SK-N-SH (cell line): ENCODE results near the gene AEBP2. TPM values are rescaled to one million over a fixed set of nuclear protein-coding genes. Genes with fewer than 3 reads are reported as not detected.

Experiments used
- CTCF ChIA-PET: fragments of 300-600, 350-600 bp; formaldehyde crosslinking; extraction: SDS; loops from one replicate; lab custom pipeline; 2021; lab: Yijun Ruan, JAX
- POLR2A ChIA-PET: fragments of 350-600 bp; sonication (Branson Sonifier 250); formaldehyde crosslinking; extraction: SDS; loops from one replicate; lab custom pipeline; 2020; ENCODE audit warnings: antibody characterized with exemption, inconsistent platforms; lab: Yijun Ruan, JAX
- DNase-seq: peaks from one replicate; pipeline ENCODE4 v3.0.0; 2012
- H2AFZ ChIP-seq: fragments of 200-600 bp; sonication (generic); 2 replicates; pipeline ENCODE4 v1.8.1; 2016; ENCODE audit warnings: antibody characterized with exemption, mild to moderate bottlenecking, low read depth
- H3F3A ChIP-seq: fragments of 200-600 bp; sonication (generic); replicated peaks from 2 replicates; pipeline ENCODE3; 2016; ENCODE audit warnings: antibody characterized with exemption, mild to moderate bottlenecking; ENCODE audit not compliant: insufficient read depth
- H3K27ac ChIP-seq, 2 experiments: fragments of 200-500 bp in 1 of 2; fragments of 200-600 bp in 1 of 2; sonication (Bioruptor generic) in 1 of 2; sonication (generic), shearing (Covaris generic) in 1 of 2; 2 replicates each; pipeline versions ENCODE4 v1.5.1 to v1.6.1; 2014 to 2016; ENCODE audit warnings: low read depth in 2 of 2, inconsistent platforms in 1 of 2, low read length in 1 of 2, mild to moderate bottlenecking in 1 of 2, mixed read lengths in 1 of 2
- H3K27me3 ChIP-seq: fragments of 200-600 bp; sonication (generic), shearing (Covaris generic); 2 replicates; pipeline ENCODE4 v1.6.1; 2016; ENCODE audit warnings: mixed run types; ENCODE audit not compliant: insufficient read depth
- H3K36me3 ChIP-seq, 2 experiments: fragments of 200-500 bp in 1 of 2; fragments of 200-600 bp in 1 of 2; sonication (Bioruptor generic) in 1 of 2; sonication (generic) in 1 of 2; replicated peaks in 1 of 2; 2 replicates each; pipeline versions ENCODE3 to v1.5.1; 2014 to 2016; ENCODE audit warnings: low read length in 1 of 2, mild to moderate bottlenecking in 1 of 2; ENCODE audit not compliant: insufficient read depth in 2 of 2, control insufficient read depth in 1 of 2
- H3K4me1 ChIP-seq, 2 experiments: fragments of 200-500 bp in 1 of 2; fragments of 200-600 bp in 1 of 2; sonication (Bioruptor generic) in 1 of 2; sonication (generic), shearing (Covaris generic) in 1 of 2; 2 replicates each; pipeline versions ENCODE4 v1.5.1 to v1.6.1; 2014 to 2016; ENCODE audit warnings: low read depth in 1 of 2, low read length in 1 of 2, mixed run types in 1 of 2; ENCODE audit not compliant: insufficient read depth in 2 of 2, control insufficient read depth in 1 of 2
- H3K4me2 ChIP-seq: fragments of 200-600 bp; sonication (generic), shearing (Covaris generic); 2 replicates; pipeline ENCODE4 v1.6.1; 2017; ENCODE audit warnings: mixed run types
- H3K4me3 ChIP-seq, 2 experiments: fragments of 200-500 bp in 1 of 2; fragments of 200-600 bp in 1 of 2; sonication (Bioruptor generic) in 1 of 2; sonication (generic), shearing (Covaris generic) in 1 of 2; 2 replicates each; pipeline versions ENCODE4 v1.5.1 to v1.8.1; 2014 to 2016; ENCODE audit warnings: low read depth in 2 of 2, inconsistent platforms in 1 of 2, low read length in 1 of 2, mild to moderate bottlenecking in 1 of 2, mixed read lengths in 1 of 2, moderate library complexity in 1 of 2
- H3K79me2 ChIP-seq: fragments of 200-600 bp; sonication (generic); 2 replicates; pipeline ENCODE4 v1.8.1; 2017; ENCODE audit warnings: mild to moderate bottlenecking; ENCODE audit not compliant: insufficient read depth
- H3K9ac ChIP-seq: fragments of 200-600 bp; sonication (generic); 2 replicates; pipeline ENCODE4 v1.6.1; 2017; ENCODE audit warnings: mixed run types
- H3K9me2 ChIP-seq: fragments of 200-600 bp; sonication (generic); 2 replicates; pipeline ENCODE4 v1.6.1; 2017; ENCODE audit warnings: mixed run types
- H3K9me3 ChIP-seq: fragments of 200-600 bp; sonication (generic); 2 replicates; pipeline ENCODE4 v1.6.1; 2017; ENCODE audit warnings: mixed run types, mild to moderate bottlenecking, moderate library complexity
- H4K20me1 ChIP-seq: fragments of 200-600 bp; sonication (generic); 2 replicates; pipeline ENCODE4 v1.6.1; 2017; ENCODE audit warnings: mild to moderate bottlenecking, mixed run types; ENCODE audit not compliant: insufficient read depth
- CHD2 ChIP-seq: fragments of 150-350 bp; IDR thresholded peaks from 2 replicates; pipeline ENCODE4 v1.6.1; 2018; ENCODE audit warnings: low read length; ENCODE audit not compliant: partially characterized antibody
- EZH2phosphoT487 ChIP-seq: fragments of 200-600 bp; sonication (generic); IDR thresholded peaks from 2 replicates; pipeline ENCODE4 v1.6.1; 2017; ENCODE audit warnings: low read depth, mixed run types, mild to moderate bottlenecking, antibody characterized with exemption, moderate library complexity, borderline replicate concordance
- FOXJ3 ChIP-seq: sonication (generic); formaldehyde crosslinking; IDR thresholded peaks from 2 replicates; pipeline ENCODE4 v1.5.1; 2020; ENCODE audit warnings: mild to moderate bottlenecking, missing genetic modification reagents
- FOXM1 ChIP-seq: IDR thresholded peaks from 2 replicates; pipeline ENCODE4 v1.4.0; 2012; ENCODE audit warnings: low read depth, mild to moderate bottlenecking
- GABPA ChIP-seq: IDR thresholded peaks from 2 replicates; pipeline ENCODE4 v1.4.0; 2012; ENCODE audit warnings: low read depth, mild to moderate bottlenecking
- GATA2 ChIP-seq: sonication (generic); formaldehyde crosslinking; IDR thresholded peaks from 2 replicates; pipeline ENCODE4 v1.5.0; 2020; ENCODE audit warnings: mild to moderate bottlenecking, missing genetic modification reagents
- JUND ChIP-seq: IDR thresholded peaks from 2 replicates; pipeline ENCODE4 v1.4.0; 2012
- NRF1 ChIP-seq: IDR thresholded peaks from 2 replicates; pipeline ENCODE4 v1.6.1; 2012; ENCODE audit warnings: low read depth, mild to moderate bottlenecking, low read length
- PBX3 ChIP-seq: IDR thresholded peaks from 2 replicates; pipeline ENCODE4; 2012
- POLR2AphosphoS5 ChIP-seq: IDR thresholded peaks from 2 replicates; pipeline ENCODE4 v1.6.1; 2012; ENCODE audit warnings: low read depth, low read length
- RAD21 ChIP-seq: IDR thresholded peaks from 2 replicates; pipeline ENCODE4 v1.6.1; 2012; ENCODE audit warnings: mild to moderate bottlenecking, low read length
- RCOR1 ChIP-seq: fragments of 150-350 bp; IDR thresholded peaks from 2 replicates; pipeline ENCODE4 v1.6.1; 2017; ENCODE audit warnings: antibody characterized with exemption, low read length
- RFX5 ChIP-seq: IDR thresholded peaks from 2 replicates; pipeline ENCODE4 v1.6.1; 2012; ENCODE audit warnings: mild to moderate bottlenecking, improper control_type of control experiment, low read length
- RXRA ChIP-seq: IDR thresholded peaks from 2 replicates; pipeline ENCODE4 v1.4.0; 2012; ENCODE audit warnings: low read depth, mild to moderate bottlenecking, borderline replicate concordance
- SMC3 ChIP-seq: IDR thresholded peaks from 2 replicates; pipeline ENCODE4 v1.6.1; 2012; ENCODE audit warnings: low read depth, low read length, improper control_type of control experiment
- TAF1 ChIP-seq: IDR thresholded peaks from 2 replicates; pipeline ENCODE4 v1.6.1; 2012; ENCODE audit warnings: low read depth, mild to moderate bottlenecking, low read length, moderate library complexity, borderline replicate concordance
- TCF12 ChIP-seq: IDR thresholded peaks from 2 replicates; pipeline ENCODE4 v1.4.0; 2012
- YY1 ChIP-seq: IDR thresholded peaks from 2 replicates; pipeline ENCODE4 v1.4.0; 2012; ENCODE audit warnings: low read depth, mild to moderate bottlenecking
- ZBTB33 ChIP-seq: IDR thresholded peaks from 2 replicates; pipeline ENCODE4 v1.4.0; 2012; ENCODE audit warnings: low read depth, borderline replicate concordance
- WGBS: methylation state at CpG from one replicate; pipeline ENCODE4 v1.1.6; 2017; ENCODE audit warnings: low lambda C conversion rate; 5-methylcytosine and 5-hydroxymethylcytosine counted together
- polyA plus RNA-seq, 3 experiments: library from polyadenylated mRNA; depleted of rRNA; stranded (reverse); fragments of >200 nt; gene quantifications; 2 replicates each; pipeline ENCODE4 v1.2.3, GENCODE V29; 2012
- TF ChIP-seq, protein P1 (sequence below): fragments of 200-600 bp; sonication (generic); IDR thresholded peaks from 2 replicates; pipeline ENCODE4 v1.6.1; 2017; ENCODE audit warnings: antibody characterized with exemption, mild to moderate bottlenecking, moderate library complexity
- TF ChIP-seq, protein P2 (sequence below): IDR thresholded peaks from 2 replicates; pipeline ENCODE4 v1.4.0; 2012; ENCODE audit warnings: low read depth

Gene AEBP2
- polyA plus RNA-seq, 1 of the 3 experiments (the other 2 are of a cell fraction), result 10.4 TPM

GRCh38 chr12:19402211-19402610, 37.1 kb upstream of the AEBP2 start:
- DNase-seq, result no peak
- H3K36me3 ChIP-seq, result no peaks in the 10 kb centered on the region
- H3F3A ChIP-seq, result no peaks in the 10 kb centered on the region
- no peak for TF ChIP-seq NRF1
- no peak for TF ChIP-seq FOXJ3 (CRISPR knock-in tag)
- TF ChIP-seq TCF12, result no peak
- no peak for TF ChIP-seq POLR2AphosphoS5
- TF ChIP-seq, protein P1, sequence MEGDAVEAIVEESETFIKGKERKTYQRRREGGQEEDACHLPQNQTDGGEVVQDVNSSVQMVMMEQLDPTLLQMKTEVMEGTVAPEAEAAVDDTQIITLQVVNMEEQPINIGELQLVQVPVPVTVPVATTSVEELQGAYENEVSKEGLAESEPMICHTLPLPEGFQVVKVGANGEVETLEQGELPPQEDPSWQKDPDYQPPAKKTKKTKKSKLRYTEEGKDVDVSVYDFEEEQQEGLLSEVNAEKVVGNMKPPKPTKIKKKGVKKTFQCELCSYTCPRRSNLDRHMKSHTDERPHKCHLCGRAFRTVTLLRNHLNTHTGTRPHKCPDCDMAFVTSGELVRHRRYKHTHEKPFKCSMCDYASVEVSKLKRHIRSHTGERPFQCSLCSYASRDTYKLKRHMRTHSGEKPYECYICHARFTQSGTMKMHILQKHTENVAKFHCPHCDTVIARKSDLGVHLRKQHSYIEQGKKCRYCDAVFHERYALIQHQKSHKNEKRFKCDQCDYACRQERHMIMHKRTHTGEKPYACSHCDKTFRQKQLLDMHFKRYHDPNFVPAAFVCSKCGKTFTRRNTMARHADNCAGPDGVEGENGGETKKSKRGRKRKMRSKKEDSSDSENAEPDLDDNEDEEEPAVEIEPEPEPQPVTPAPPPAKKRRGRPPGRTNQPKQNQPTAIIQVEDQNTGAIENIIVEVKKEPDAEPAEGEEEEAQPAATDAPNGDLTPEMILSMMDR, result no peak
- TF ChIP-seq TAF1, result no peak
- TF ChIP-seq ZBTB33, result no peak
- no peak for TF ChIP-seq SMC3
- TF ChIP-seq, protein P2, sequence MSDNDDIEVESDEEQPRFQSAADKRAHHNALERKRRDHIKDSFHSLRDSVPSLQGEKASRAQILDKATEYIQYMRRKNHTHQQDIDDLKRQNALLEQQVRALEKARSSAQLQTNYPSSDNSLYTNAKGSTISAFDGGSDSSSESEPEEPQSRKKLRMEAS, result no peak
- TF ChIP-seq CHD2, result no peak
- no peak for TF ChIP-seq FOXM1
- no peak for TF ChIP-seq RCOR1
- H3K79me2 ChIP-seq, result no peaks in the 10 kb centered on the region
- ChIA-PET POLR2A (no interaction called here), CTCF (no interaction called here)
- WGBS, result 91% methylated on average over 5 of the region's 6 CpGs
- peaks cover 0 to 6% of the 10 kb centered on the region in 2 experiments; a peak in 1 of 4 replicates for H3K4me1 ChIP-seq
- H3K27ac ChIP-seq, result no peak overlapping the region
- H4K20me1 ChIP-seq, result no peaks in the 10 kb centered on the region
- H2AFZ ChIP-seq, result no peak overlapping the region
- H3K4me2 ChIP-seq, result no peak overlapping the region
- H3K9me2 ChIP-seq, result no peaks in the 10 kb centered on the region
- H3K4me3 ChIP-seq, result no peak overlapping the region
- H3K9me3 ChIP-seq, result no peaks in the 10 kb centered on the region
- H3K27me3 ChIP-seq, result no peaks in the 10 kb centered on the region
- no peak overlapping the region for H3K9ac ChIP-seq

DNA sequence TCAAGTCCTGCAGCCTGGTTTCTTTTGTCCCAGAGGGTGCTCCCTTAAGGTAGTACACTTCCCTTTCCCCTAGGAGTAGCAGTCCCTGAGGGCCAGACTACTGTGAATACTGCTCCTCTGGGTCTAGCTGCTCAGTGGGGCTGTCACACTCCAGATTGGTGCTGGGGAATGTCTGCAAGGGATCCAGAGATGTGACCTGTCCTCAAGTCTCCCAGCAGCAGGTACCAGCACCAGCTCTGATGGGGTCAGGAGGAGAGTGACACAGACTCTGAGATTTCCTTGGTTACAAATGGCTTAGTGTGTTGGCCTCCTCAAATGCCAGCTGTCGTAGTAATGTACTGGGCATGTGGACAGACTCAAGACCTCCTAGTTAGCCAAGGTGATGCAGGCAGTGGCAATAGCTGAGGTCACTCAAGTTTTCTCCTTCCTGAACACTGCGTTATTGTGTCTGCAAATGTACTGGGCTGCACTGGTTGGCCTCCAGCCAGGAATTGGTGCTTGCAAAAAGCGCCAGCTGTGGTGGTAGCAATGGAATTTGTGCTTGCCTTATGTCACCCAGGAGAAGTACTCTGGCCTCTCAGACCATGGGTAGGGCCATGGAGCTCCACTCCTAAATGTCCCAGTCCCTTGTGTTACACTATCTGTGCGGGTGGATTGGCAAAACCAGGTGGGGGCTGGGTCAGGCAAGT, 36.4 kb upstream of the AEBP2 start:
- H3K27me3 ChIP-seq, result no peaks in the 10 kb centered on the region
- no peaks in the 10 kb centered on the region for H3K79me2 ChIP-seq
- peaks cover 0 to 6% of the 10 kb centered on the region in 2 experiments; a peak in 1 of 4 replicates for H3K4me1 ChIP-seq
- no peaks in the 10 kb centered on the region for H3K9me3 ChIP-seq
- H3K9ac ChIP-seq, result no peak overlapping the region
- 50% methylated on average over 2 of the region's 4 CpGs for WGBS
- no peaks in the 10 kb centered on the region for H3K9me2 ChIP-seq
- H4K20me1 ChIP-seq, result no peaks in the 10 kb centered on the region
- H3F3A ChIP-seq, result no peaks in the 10 kb centered on the region
- no peak overlapping the region for H3K4me3 ChIP-seq
- ChIA-PET POLR2A (no interaction called here), CTCF (interaction anchor here (0.7 kb wide), 1 partner anchor 1085 kb away, joined by 3 read pairs; no protein-coding TSS in a partner anchor)
- no peak overlapping the region for H2AFZ ChIP-seq
- H3K36me3 ChIP-seq, result no peaks in the 10 kb centered on the region
- H3K27ac ChIP-seq, result no peak overlapping the region
- no peak overlapping the region for H3K4me2 ChIP-seq
- DNase-seq, result no peak
- TF ChIP-seq, protein P2, result no peak
- TF ChIP-seq TAF1 (no peak), RAD21 (no peak), JUND (no peak), TCF12 (peak; percentile 61), YY1 (no peak), GABPA (no peak), SMC3 (no peak), RFX5 (no peak), PBX3 (peak; percentile 42), EZH2phosphoT487 (no peak), GATA2 (no peak), RXRA (no peak)
- TF ChIP-seq, protein P1, result no peak
